Measurements from ENCODE around the gene CNIH3. TPM values are rescaled to one million over a fixed set of nuclear protein-coding genes. Genes with fewer than 3 reads are reported as not detected.

The CNIH3 gene
- total RNA-seq, 1 experiment from 2014 or later, result 1.8 TPM

GRCh38 chr1:224631462-224632115, 15.5 kb downstream of the CNIH3 start:
- H3K9ac ChIP-seq (ENCODE audit: low read length), result no peak overlapping the region
- no peak for ATAC-seq
- H3K9me2 ChIP-seq (ENCODE audit: insufficient read depth), result no peaks in the 10 kb centered on the region
- no peak overlapping the region for H3K4me3 ChIP-seq (replicated peaks in 1 of 2; ENCODE audit: low read depth in 1 of 2, low read length in 2 of 2)
- no peaks in the 10 kb centered on the region for H4K20me1 ChIP-seq (ENCODE audit: insufficient read depth)
- CTCF ChIA-PET, result interaction anchor here (1.3 kb wide), 1 partner anchor 9 kb away, joined by 3 read pairs; no protein-coding TSS in a partner anchor
- TF ChIP-seq SRF (IDR thresholded peaks at IDR 0.05; ENCODE audit: low read depth) (no peak), FOSL1 (IDR thresholded peaks at IDR 0.05; ENCODE audit: low read depth) (no peak), MAX (IDR thresholded peaks at IDR 0.05) (no peak), EZH2phosphoT487 (IDR thresholded peaks at IDR 0.05; ENCODE audit: borderline replicate concordance) (no peak), EZH2 (IDR thresholded peaks at IDR 0.05) (no peak), YY1 (IDR thresholded peaks at IDR 0.05; ENCODE audit: extremely low read depth, insufficient replicate concordance, low read depth, low read length) (no peak), ZFX (IDR thresholded peaks at IDR 0.05) (no peak), CEBPB (IDR thresholded peaks at IDR 0.05; ENCODE audit: low read depth) (no peak), RAD21 (IDR thresholded peaks at IDR 0.05; ENCODE audit: low read depth) (no peak), POLR2AphosphoS5 (IDR thresholded peaks at IDR 0.05; ENCODE audit: low read depth, low read length) (no peak), SP1 (IDR thresholded peaks at IDR 0.05; ENCODE audit: low read depth) (no peak), ELF1 (IDR thresholded peaks at IDR 0.05; ENCODE audit: borderline replicate concordance, low read depth) (no peak), ZNF274 (IDR thresholded peaks at IDR 0.05; ENCODE audit: low read depth, low read length) (no peak), SIN3A (IDR thresholded peaks at IDR 0.05; ENCODE audit: low read depth) (no peak), JUND (IDR thresholded peaks at IDR 0.05) (no peak), ATF3 (IDR thresholded peaks at IDR 0.05) (no peak), CBX3 (IDR thresholded peaks at IDR 0.05; ENCODE audit: low read depth) (no peak), POLR2A (IDR thresholded peaks at IDR 0.05; ENCODE audit: borderline replicate concordance, extremely low read depth, insufficient read depth, insufficient read length) (no peak)
- intact Hi-C loops (cut with micrococcal nuclease), result no loop called here
- RAD21 ChIA-PET (ENCODE audit: low non-redundant PET in 1 of 2, low total read pairs in 2 of 2, uncharacterized antibody in 2 of 2, unreplicated experiment in 2 of 2), result no interaction called here
- H3K4me2 ChIP-seq (ENCODE audit: low read length), result no peak overlapping the region
- peaks cover 7 to 9% of the 10 kb centered on the region in 2 experiments for H3K4me1 ChIP-seq (ENCODE audit: control insufficient read depth in 1 of 2, insufficient read depth in 2 of 2, low read length in 2 of 2)
- no peaks in the 10 kb centered on the region for H3K36me3 ChIP-seq (ENCODE audit: control insufficient read depth in 1 of 2, insufficient read depth in 2 of 2, low read length in 2 of 2)
- H3K79me2 ChIP-seq (ENCODE audit: insufficient read depth, low read length), result no peaks in the 10 kb centered on the region
- no peaks in the 10 kb centered on the region for H3K9me3 ChIP-seq (ENCODE audit: control insufficient read depth in 1 of 2, insufficient read depth in 1 of 2, low read depth in 1 of 2, low read length in 2 of 2)
- H3K27me3 ChIP-seq (ENCODE audit: insufficient read depth, low read length), result no peaks in the 10 kb centered on the region
- POLR2A ChIA-PET, result no interaction called here
- BruUV-seq (replicated peaks), result no TSS peak
- H3K27ac ChIP-seq (ENCODE audit: low read depth, low read length), result no peak overlapping the region
- no peak overlapping the region for H2AFZ ChIP-seq (ENCODE audit: low read depth, low read length, poor library complexity, severe bottlenecking)
- DNase-seq (ENCODE audit: low read depth, low spot score), result no peak

Measured in HCT116 (cell line).